NCI-H510A (cell line): ENCODE results near the gene NDST1.

Source experiments
- DNase-seq: peaks from one replicate; lab custom pipeline; 2025; lab: John Stamatoyannopoulos, UW

The NDST1 gene

DNA sequence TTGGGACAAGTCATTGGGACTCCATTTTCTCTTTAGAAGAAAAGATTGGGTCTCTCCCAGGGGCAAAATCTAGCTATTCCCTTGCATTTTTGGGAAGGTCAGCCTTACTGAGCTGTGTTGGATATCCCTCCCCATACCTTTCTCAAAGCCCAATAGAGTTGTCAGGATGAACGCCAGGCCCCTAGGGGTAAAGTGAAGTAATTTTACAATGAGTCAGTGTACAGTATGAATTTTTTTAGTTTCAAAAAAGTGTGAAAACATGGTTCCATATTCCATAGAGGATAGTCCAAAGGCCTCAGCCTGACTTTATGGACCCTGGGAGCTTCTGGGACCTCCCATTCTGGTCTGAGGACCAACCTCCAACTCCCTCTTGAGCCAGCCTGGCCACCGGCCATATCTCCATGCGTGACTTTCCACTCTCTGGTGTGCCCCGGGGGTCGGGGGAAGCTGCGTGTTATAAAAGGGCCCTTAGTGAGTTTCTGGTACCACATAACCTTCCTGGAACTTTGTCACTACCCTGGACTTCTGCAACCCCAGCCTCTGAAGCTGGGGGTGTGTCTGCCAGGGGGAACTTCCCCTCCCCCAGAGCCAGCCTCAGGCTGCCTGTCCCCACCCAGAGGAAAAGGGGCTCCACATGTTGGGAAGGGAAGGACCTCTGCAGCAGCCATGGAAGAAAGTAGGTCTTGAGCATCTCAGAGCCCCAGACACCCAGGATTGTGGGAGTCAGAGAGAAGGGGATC lies 80.1 kb downstream of the NDST1 start:
- no peak for DNase-seq

DNA sequence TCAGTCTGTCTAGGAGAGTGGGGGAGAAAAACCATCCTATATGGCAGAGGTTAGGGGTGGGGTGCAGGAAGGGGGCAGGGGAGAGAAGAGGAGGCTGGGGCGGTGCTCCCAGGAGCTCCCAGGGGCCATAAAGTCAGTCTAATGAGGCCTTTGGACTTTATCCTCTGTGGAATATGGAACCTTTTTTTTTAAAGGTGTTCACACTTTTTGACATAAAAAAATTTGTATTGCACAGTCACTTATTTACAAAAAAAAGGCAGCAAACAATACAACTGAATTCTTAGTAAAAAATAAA lies 80.6 kb downstream of the NDST1 start:
- DNase-seq: no peak

DNA sequence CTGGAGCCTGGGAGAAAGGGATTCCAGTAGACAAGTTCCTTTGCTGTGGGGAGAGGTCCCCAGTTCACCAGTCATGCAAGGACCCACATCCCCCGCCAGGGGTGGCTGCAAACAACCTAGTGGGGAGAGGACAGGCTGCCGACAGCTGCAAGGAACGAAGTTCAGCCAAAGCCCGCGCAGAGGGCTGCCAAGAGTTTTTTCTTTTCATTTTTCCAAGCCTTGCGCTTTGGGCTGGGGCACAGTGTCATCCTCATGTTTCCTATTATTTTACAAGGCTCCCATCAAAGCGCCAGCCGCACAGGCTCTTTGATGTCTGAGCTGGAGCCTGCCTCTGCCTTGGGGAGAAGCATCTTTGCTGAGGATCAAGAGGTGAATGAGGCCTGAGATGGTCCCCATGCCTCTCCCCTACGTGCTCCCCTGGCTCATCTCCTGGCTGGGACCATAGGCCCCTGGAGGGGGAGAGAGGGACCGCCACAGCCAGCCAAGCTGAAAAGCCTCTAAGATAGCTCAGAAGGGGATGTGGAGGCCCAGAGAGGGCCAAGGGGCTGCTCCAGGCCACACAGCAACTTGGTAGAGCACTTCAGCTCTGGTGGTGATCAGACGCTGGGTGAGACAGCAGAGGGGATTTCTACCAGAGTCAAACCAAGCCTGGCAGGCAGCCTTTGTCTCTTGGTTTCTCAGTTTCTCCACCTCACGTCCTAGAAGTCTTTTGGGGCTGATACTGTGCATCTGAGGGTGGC lies 82.1 kb downstream of the NDST1 start:
- no peak for DNase-seq

DNA sequence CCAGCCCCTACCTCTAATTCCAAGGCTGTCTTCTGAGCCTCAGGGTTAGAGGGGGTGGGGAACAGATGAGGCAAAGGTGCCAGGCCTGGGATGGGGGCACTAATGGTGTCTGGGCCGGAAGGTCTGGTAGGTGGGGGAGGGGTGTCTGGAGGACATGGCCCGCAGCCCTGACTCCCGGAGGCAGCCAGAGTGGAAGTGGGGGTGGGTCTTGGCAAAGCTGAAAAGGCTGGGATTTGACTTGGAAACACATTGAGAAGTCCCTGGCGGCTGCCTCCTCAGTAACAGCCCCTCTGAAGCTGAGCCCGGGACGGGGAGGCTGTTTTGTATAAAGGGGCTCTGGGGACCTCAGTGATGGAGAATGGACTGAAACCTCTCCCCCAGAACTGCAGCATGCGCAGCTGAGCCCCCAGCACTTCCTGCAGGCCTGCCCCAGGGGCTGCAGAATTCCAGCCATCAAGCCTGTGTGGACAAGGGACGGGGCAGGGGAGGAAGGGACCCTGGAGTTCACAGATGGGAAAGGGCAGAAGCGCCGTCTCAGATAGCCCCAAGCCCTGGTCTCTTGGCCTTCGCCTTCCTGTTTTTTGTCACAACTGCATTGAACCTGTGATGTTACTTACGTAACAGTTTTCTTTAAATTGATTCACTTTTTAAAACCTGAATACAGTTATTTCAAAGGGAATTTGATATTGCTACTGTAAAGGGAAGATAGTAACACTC lies 83.2 kb downstream of the NDST1 start:
- DNase-seq: no peak

DNA sequence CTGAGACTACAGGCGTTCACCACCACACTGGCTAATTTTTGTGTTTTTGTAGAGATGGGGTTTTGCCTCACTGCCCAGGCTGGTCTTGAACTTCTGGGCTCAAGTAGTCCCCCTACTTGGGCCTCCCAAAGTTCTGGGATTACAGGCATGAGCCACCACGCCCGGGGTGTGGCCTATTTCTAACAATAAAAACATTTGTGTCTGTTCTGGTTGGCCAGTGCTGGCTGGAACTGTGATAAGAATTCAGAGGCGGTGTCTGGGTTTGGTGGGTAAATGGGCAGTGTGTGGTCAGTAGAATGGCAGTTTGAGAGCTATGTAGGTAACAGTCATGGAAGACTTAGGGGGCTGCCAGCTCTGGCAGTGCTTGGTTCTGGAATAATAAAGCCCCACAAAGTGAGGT lies 85.7 kb downstream of the NDST1 start:
- DNase-seq: no peak

DNA sequence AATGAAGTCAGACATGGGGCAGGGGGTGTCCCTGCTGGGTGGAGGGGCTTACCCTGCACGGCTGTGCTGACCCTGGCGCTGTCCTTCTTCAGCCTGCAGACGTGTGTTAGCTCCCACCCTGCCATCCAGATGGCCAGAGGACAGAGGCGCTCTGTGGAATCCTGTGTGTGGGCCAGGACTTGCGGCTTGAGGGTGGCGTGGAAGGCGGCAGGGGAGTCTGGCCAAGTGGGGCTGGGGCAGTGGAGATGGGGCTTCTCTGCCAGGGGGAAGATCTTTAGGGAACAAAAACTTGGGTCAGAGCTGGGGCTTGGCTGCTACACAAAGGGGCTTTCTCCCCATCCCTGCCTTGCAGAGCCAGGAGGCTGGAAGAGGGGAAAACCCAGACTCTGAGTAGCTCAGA lies 86.1 kb downstream of the NDST1 start:
- DNase-seq: no peak

DNA sequence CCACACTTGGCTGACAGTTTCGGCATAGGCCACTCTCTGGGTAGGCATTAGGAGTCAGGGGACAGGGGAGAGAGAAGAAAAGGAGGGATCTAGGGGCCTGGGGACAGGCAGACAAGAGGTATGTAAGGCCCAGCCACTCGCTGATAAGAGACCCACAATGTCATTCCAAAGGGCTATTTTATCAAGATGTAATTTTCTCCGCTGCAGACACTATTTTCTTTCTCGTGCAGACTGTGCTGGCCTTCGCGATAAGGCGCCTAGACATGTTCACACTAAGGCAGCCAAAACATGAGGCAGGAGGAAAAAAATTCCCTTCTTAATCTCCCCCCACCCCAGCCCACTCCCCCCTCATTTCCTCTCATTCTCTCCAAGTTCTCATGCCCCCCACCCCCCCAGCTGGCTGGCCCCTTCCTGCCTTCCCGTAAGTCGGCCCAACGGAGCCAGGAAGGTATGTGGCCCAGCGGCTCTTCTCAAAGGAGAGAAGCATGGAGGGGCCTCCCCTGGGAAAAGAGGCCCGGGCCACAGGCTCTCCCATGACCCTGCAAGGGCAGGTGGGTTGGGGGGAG lies 87.6 kb downstream of the NDST1 start:
- DNase-seq: no peak

DNA sequence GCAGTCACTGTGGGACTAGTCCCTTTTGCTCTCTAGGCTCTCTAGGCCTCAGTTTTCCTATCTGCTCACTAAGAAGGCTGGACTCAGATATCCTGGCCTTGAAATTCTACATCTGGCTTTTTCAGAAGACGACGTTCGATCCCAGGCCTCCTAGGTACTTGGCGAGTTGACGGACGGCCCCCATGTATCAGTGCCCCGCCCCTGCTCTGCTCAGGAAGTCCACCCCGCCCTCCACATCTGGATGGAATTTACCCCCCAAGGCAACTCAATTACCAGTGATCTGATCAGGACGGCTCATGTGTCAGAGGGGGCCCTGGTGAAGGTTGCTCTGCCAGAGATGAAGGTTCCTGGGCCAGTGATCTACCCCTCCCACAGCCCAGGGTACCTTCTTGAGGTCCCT lies 88.4 kb downstream of the NDST1 start:
- no peak for DNase-seq

DNA sequence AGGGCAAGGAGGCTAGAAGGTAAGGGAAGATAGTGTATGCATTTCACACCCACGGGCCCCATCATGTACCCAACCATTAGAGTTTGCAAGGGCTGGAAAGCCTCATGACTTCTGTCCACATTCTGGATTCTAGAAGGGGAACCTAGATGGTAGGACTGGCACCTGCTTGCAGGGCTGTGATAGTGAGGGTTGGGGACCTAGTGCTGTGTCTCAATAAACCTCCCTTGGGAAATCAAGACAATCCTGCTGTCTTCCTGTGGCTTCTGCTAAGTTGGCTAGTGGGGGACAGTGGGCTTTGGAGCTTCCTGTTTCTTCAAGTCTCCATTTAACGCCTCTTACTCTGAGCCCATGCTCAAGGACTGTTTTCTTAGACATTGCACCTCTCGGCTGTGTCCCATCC lies 88.9 kb downstream of the NDST1 start:
- no peak for DNase-seq

DNA sequence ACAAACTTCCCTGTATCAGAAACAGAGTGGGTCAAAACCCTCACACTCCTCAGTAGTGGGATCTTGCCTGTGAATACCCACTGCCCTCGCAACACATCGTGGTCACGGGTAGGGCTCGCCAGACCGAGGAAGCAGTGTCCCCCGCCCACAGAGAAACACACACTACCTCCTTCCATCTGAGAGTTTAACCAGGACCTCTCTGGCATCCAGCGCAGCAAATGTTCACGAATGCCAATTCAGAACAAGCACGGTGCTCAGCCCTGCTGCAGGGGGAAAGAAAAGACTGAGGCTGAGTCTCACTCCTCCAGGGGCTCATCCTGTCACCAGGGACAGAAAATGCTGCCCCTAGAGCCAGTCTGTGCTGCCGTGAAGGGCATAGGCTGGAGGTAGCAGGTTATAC lies 90.1 kb downstream of the NDST1 start:
- DNase-seq: no peak

DNA sequence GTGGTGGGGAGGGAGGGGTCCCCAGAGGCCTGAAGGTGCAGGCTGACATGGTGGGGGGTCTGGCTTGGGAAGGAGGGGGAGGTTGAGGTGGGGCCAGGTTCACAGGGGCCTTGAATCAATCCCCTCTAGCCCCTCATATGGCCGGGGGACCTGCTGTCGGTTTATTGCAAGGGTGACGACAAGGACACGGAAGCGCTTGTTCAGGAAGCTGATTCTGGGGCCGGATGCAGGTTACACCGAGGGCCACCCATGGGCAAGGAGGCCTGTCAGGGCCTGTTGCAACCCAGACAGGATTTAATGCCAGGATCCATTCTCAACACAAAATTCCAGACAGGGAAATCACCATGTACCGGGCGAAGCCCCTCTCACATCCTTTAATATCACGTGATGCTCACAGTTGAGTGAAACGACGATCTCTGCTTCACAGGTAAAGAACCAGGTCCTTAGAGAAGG lies 90.9 kb downstream of the NDST1 start:
- no peak for DNase-seq

DNA sequence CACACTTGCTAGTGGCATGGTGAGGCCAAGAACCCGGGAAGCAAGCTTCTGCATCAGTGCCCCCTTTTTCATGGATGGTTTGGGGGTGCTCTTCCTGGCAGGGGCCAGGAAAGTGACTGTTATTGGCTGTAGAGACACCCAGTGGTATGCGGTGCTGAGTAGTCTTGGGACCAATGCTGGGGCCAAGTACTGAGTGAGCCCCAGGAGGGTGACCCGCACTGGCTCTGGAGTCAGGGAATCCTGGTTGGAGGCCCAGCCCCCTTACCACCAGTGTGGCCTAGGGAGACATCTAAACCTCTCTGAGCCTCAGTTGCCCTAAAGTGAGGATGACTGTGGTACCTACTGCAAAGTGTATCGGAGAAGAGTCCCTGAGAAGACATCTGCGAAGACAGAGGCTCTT lies 91.3 kb downstream of the NDST1 start:
- no peak for DNase-seq

DNA sequence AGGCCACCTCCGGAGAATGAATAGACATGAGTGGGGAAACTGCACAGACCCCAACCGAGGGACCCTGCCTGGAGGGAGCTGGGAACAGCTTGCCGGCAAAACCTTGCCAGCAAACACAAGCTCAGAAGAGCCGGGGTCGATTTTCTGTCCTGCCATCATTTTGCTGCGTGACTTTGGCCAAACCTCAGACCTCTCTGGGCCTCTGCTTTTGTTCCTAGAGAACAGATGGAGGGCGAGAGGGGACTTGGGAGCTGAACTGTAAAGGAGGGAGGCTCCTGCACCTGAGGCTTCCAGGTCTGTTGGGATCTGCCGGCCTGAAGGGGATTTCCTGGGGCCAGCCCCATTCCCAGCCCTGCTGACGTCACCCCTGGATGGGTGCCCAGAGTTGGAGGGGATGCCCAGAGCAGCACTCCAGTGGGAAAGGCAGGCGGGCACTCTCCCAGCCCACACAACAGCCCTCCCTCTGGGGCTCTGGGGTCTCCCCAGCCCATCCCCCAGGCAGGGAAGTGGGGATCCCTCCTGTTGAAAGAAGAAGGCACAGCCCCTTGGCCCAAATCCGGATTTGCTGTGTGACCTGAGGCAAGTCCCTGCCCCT lies 92.1 kb downstream of the NDST1 start:
- no peak for DNase-seq

DNA sequence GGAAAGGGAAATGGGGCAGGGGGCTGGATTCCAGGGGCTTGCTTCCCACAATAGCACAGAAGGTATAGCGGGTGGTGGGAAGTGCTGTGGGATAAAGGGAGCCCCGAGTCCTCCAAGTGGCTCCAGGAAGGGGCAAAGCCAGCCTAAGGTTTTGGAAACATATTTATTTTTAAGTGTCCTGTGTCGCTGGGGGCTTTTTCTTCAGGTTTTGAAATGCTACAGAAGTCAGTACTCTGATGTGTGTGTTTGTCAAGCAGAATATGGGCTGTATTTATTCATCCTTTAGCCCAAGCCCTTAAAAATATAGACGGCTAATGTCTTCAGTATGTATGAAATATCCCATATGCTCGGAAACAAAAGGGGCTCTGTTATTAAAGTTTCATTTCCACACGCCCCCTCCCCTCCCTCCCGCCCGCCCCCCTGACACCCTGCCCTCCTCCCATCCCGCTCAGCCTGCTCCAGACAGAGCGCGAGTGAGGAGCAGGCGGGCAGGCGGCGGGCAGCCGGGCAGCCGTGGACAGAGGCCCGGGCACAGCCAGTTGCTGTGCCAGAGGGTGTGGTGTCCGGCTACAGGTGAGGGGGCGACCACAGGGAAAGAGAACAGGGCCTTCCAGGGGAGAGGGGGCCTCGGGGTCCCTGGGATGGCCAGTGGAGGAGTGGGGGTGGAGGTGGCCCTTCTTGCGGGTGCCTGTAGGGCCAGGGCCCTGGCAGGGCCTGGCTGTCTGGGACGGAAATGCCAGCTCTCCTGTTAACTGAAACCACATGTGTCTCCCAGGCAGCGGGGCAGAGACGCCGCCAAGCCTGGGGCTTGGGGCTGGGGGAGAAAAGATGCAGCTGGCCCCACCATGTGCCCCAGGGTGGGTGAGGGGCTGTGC lies 92.9 kb downstream of the NDST1 start:
- DNase-seq: no peak

DNA sequence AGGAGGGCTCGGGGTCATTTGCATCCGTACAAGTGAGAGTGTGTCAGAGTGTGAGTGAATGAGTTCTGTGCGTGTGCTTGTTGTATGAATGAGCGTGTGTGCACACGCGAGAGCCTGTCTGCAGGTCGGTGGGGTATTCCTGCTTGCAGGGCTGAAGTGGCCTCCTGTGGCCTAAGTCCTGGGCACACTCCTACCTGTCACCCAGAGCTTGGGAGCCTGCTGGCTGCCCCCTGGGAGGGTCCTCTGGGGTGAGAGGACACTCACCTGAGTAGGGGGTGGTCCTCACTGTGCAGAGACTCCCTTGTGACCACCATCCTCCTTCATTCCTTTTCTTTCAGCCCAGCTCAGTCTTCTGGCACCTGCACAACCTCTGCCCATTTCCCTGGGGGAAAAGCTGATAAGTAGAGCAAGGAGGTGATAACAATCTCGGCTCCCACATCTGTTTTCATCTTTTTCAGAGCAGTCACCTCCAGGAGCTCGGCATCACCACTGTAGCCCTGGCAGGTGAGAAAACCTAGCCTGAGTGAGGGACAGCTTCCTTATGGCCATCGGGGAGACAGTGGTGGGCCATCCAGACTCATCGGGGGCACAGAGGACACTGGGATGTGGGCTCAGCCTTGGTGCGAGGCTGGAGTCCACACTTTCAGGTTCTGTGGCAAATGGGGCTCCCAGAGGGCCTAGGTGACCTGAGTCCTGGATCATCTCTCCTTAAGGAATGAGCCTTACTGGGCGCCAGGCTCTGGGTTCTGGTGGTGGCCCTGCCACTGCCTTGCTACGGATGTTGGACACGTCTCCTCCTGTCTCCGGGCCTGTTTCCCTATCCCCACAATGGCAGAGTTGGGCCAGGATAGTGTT lies 93.8 kb downstream of the NDST1 start:
- DNase-seq: no peak

DNA sequence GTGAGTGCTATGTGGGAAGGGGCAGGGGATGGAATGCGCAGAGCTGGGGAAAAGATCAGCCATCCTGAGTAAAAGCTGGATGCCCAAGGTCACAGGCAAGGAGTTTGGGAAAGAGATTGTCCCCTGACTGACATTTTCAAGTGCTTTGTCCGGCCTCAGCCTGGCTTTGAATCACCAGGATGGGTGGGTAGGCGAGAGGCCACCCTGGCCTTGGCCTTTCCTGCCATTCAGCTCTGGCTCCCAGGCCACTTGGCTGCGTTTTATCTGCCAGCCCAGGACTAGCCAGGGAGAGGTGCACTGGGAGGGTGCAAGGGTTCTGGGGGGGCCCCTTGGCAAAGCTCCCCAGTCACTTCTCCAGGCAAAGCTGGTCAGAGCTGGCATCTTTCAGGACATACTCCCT lies 95.1 kb downstream of the NDST1 start:
- DNase-seq: no peak

DNA sequence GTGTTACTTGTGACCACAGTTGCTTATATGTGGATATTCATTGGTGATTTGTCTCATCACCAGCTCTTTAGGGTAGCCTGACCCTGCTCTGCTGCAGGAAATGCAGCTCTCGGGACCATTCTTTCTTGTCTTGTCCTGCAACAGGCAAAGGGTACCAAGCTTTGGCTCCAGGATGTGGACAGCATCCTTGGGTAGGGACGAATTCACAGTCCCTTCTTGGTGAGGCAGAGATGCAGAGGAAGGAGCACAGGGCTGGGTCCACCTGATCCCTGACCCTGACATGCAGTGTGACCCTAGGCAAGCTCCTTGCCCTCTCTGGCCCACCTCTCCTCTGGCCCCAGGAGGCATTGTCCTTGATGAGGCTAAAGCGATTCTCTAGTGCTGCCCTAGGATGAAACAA lies 95.6 kb downstream of the NDST1 start:
- no peak for DNase-seq

DNA sequence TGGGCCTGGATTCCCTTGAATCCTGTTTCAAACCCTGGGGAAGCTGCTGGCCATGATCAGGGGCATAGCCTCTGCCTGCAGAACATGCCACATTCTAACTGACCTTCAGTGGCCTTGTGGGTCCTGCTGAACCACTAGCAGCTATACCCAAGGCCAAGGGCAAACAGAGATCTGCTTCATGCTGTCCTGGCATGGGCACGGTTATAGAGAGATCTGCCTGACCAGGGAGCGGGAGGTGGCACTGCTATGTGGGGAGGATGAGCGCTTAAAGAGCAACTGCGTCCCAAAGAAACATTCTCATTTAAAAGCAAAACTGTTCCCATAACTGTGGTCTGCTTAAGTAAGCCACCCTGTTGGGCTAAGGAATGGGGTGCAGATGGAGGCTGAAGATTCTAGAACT lies 96.1 kb downstream of the NDST1 start:
- DNase-seq: no peak

DNA sequence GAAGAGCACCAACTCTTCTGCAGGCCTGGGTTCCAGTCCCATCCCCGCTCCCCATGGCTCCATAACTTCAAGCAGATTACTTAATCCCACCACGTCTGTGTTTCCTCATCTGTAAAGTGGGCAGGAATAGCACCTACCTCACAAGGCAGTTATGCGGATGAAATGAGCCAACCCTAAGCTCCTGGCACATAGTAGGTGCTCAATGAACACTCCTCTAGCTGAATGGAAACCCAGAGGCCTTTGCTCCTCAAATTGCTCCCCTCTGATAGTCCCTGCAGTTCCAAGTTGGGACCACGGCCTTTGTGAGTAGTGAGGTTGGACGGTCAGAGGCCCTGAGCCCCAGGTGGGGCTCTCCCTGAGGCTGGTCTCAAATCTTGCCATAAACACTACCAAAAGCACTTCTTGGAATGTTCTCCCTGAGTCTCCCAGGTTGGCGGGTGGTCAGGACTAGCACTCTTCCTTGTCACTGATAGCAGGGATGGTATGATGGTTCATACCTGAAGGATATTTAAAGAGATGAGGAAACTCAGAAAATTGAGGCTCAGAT lies 97.0 kb downstream of the NDST1 start:
- no peak for DNase-seq

DNA sequence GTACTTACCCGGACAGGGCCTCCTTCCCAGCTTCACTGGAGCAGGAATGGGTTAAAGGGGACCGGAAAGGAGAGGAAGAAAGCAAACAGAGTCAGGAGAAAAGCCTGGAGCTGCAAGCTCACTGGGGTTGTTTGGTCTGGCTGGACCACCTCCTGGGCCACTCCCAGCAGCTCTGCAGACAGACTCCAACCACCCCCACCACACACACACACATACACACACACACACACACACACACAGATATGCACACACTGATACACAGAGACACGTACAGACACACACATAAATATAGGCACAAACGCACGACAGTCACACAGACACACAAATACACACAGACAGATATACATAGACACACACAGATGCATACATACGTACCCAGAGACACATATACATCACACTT lies 97.6 kb downstream of the NDST1 start:
- DNase-seq: no peak
